MM.1S (cell line): ENCODE data around the gene GAK.

Experiments used
- DNase-seq: peaks from one replicate; pipeline ENCODE4 v3.0.0-alpha.2; 2015
- H2AFZ ChIP-seq: fragments of 300-600 bp; sonication (generic); 2 replicates; pipeline ENCODE4 v1.6.0; 2016; ENCODE audit warnings: antibody characterized with exemption, low read length
- H3F3A ChIP-seq: fragments of 300-600 bp; sonication (generic); 2 replicates; pipeline ENCODE4 v1.6.1; 2016; ENCODE audit warnings: mild to moderate bottlenecking, antibody characterized with exemption, low read length, moderate library complexity, mixed read lengths; ENCODE audit not compliant: insufficient read depth
- H3K27ac ChIP-seq: fragments of 300-600 bp; sonication (generic); 2 replicates; pipeline ENCODE4 v1.5.1; 2016; ENCODE audit warnings: mild to moderate bottlenecking, low read length
- H3K27me3 ChIP-seq: fragments of 300-600 bp; sonication (generic); replicated peaks from 2 replicates; pipeline ENCODE4 v1.6.0; 2016; ENCODE audit warnings: low read length; ENCODE audit not compliant: insufficient read depth
- H3K36me3 ChIP-seq: fragments of 300-600 bp; sonication (generic); replicated peaks from 2 replicates; pipeline ENCODE4 v1.6.1; 2016; ENCODE audit warnings: mild to moderate bottlenecking, low read length, mixed read lengths; ENCODE audit not compliant: insufficient read depth
- H3K4me1 ChIP-seq: fragments of 300-600 bp; sonication (generic); 2 replicates; pipeline ENCODE4 v1.6.1; 2016; ENCODE audit warnings: low read length, mixed read lengths
- H3K4me2 ChIP-seq: fragments of 300-600 bp; sonication (generic); 2 replicates; pipeline ENCODE4 v1.6.0; 2016; ENCODE audit warnings: low read depth, low read length
- H3K4me3 ChIP-seq: fragments of 300-600 bp; sonication (generic); 2 replicates; pipeline ENCODE4 v1.5.1; 2016; ENCODE audit warnings: low read length, mixed read lengths
- H3K79me2 ChIP-seq: fragments of 300-600 bp; sonication (generic); 2 replicates; pipeline ENCODE4 v1.6.1; 2016; ENCODE audit warnings: mixed run types, low read length, mixed read lengths
- H3K9ac ChIP-seq: fragments of 300-600 bp; sonication (generic); 2 replicates; pipeline ENCODE4 v1.6.1; 2016; ENCODE audit warnings: low read length, mixed read lengths
- H3K9me2 ChIP-seq: fragments of 300-600 bp; sonication (generic); replicated peaks from 2 replicates; pipeline ENCODE4 v1.6.1; 2016; ENCODE audit warnings: mild to moderate bottlenecking, low read length, mixed read lengths; ENCODE audit not compliant: insufficient read depth
- H3K9me3 ChIP-seq: fragments of 300-600 bp; sonication (generic); replicated peaks from 2 replicates; pipeline ENCODE4 v1.6.1; 2016; ENCODE audit warnings: mild to moderate bottlenecking, low read length, mixed read lengths; ENCODE audit not compliant: insufficient read depth
- H4K20me1 ChIP-seq: fragments of 300-600 bp; sonication (generic); 2 replicates; pipeline ENCODE4 v1.6.1; 2016; ENCODE audit warnings: mild to moderate bottlenecking, low read length, moderate library complexity, mixed read lengths; ENCODE audit not compliant: insufficient read depth
- CTCF ChIP-seq: fragments of 300-600 bp; sonication (generic); IDR thresholded peaks from 2 replicates; pipeline ENCODE4 v1.5.1; 2016; ENCODE audit warnings: antibody characterized with exemption, low read length, mixed read lengths
- EZH2 ChIP-seq: fragments of 300-600 bp; sonication (generic); optimal IDR thresholded peaks from 2 replicates; pipeline ENCODE3; 2017; ENCODE audit warnings: low read depth, mild to moderate bottlenecking, antibody characterized with exemption, low read length, mixed read lengths
- EZH2phosphoT487 ChIP-seq: fragments of 300-600 bp; sonication (generic); IDR thresholded peaks from 2 replicates; pipeline ENCODE4 v1.6.1; 2018; ENCODE audit warnings: antibody characterized with exemption, low read length

The GAK gene

GRCh38 chr4:833156-833555 lies 99.0 kb downstream of the GAK start:
- Histone ChIP-seq H3K9me3 (no peaks in the 10 kb centered on the region), H3K27me3 (no peaks in the 10 kb centered on the region), H2AFZ (no peak overlapping the region), H3K4me3 (no peak overlapping the region), H3K4me1 (no peaks in the 10 kb centered on the region), H3K4me2 (no peak overlapping the region), H4K20me1 (no peaks in the 10 kb centered on the region), H3K9ac (no peak overlapping the region), H3K9me2 (no peaks in the 10 kb centered on the region), H3K36me3 (no peaks in the 10 kb centered on the region), H3K79me2 (no peaks in the 10 kb centered on the region), H3F3A (no peaks in the 10 kb centered on the region), H3K27ac (no peak overlapping the region)
- no peak for DNase-seq
- TF ChIP-seq EZH2 (no peak), CTCF (no peak), EZH2phosphoT487 (no peak)

GRCh38 chr4:832536-832935 lies 99.6 kb downstream of the GAK start:
- TF ChIP-seq EZH2phosphoT487 (no peak), EZH2 (no peak), CTCF (no peak)
- Histone ChIP-seq H2AFZ (no peak overlapping the region), H3F3A (no peaks in the 10 kb centered on the region), H4K20me1 (no peaks in the 10 kb centered on the region), H3K9me2 (no peaks in the 10 kb centered on the region), H3K79me2 (no peaks in the 10 kb centered on the region), H3K4me2 (no peak overlapping the region), H3K27me3 (no peaks in the 10 kb centered on the region), H3K9me3 (no peaks in the 10 kb centered on the region), H3K9ac (no peak overlapping the region), H3K4me3 (no peak overlapping the region), H3K4me1 (no peaks in the 10 kb centered on the region), H3K36me3 (no peaks in the 10 kb centered on the region), H3K27ac (no peak overlapping the region)
- no peak for DNase-seq

GRCh38 chr4:832108-832507 lies 100.0 kb downstream of the GAK start:
- H3K4me3 ChIP-seq = no peak overlapping the region
- no peaks in the 10 kb centered on the region for H3K79me2 ChIP-seq
- no peaks in the 10 kb centered on the region for H3K9me3 ChIP-seq
- no peak for DNase-seq
- no peak overlapping the region for H2AFZ ChIP-seq
- no peaks in the 10 kb centered on the region for H3K36me3 ChIP-seq
- H4K20me1 ChIP-seq = no peaks in the 10 kb centered on the region
- H3K4me2 ChIP-seq = no peak overlapping the region
- no peaks in the 10 kb centered on the region for H3K27me3 ChIP-seq
- no peak for TF ChIP-seq EZH2phosphoT487
- TF ChIP-seq CTCF = no peak
- TF ChIP-seq EZH2 = no peak
- no peak overlapping the region for H3K27ac ChIP-seq
- H3K4me1 ChIP-seq = no peaks in the 10 kb centered on the region
- no peak overlapping the region for H3K9ac ChIP-seq
- no peaks in the 10 kb centered on the region for H3F3A ChIP-seq
- no peaks in the 10 kb centered on the region for H3K9me2 ChIP-seq
